Right lobe of liver (tissue), 4 donors: Measurements from ENCODE around the gene FBXO47.

Source experiments
- POLR2A ChIP-seq: fragments of 450-650 bp; IDR thresholded peaks from one replicate; pipeline ENCODE4 v1.6.1; 2017; ENCODE audit warnings: antibody characterized with exemption, mild to moderate bottlenecking
- TF ChIP-seq, protein P1 (sequence below), 4 donors: fragments of 200-600 bp in 3 of 4; fragments of 450-650 bp in 1 of 4; IDR thresholded peaks; one replicate each; pipeline versions ENCODE4 v1.5.1 to v1.8.0; 2016 to 2022; ENCODE audit warnings: antibody characterized with exemption in 4 of 4, mild to moderate bottlenecking in 2 of 4
- donor health status: DM: no; HTN: no; CAD: no.
- donor health status: DM: no; HTN: no; CAD: no.
- donor health status: DM: no; HTN: yes; CAD: no.

- TF ChIP-seq, protein P1, sequence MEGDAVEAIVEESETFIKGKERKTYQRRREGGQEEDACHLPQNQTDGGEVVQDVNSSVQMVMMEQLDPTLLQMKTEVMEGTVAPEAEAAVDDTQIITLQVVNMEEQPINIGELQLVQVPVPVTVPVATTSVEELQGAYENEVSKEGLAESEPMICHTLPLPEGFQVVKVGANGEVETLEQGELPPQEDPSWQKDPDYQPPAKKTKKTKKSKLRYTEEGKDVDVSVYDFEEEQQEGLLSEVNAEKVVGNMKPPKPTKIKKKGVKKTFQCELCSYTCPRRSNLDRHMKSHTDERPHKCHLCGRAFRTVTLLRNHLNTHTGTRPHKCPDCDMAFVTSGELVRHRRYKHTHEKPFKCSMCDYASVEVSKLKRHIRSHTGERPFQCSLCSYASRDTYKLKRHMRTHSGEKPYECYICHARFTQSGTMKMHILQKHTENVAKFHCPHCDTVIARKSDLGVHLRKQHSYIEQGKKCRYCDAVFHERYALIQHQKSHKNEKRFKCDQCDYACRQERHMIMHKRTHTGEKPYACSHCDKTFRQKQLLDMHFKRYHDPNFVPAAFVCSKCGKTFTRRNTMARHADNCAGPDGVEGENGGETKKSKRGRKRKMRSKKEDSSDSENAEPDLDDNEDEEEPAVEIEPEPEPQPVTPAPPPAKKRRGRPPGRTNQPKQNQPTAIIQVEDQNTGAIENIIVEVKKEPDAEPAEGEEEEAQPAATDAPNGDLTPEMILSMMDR (IDR thresholded peaks at IDR 0.05), result no peak
- no peak for TF ChIP-seq POLR2A
Observed at GRCh38 chr17:38961413-38961812, 5.8 kb downstream of the FBXO47 start.
